ENCODE measurements around the gene SPEM1. TPM values are rescaled to one million over a fixed set of nuclear protein-coding genes. Genes with fewer than 3 reads are reported as not detected.

SPEM1 gene
- total and polyA plus RNA-seq, 2 of the 13 experiments (the other 11 are each of a cell fraction or from before 2014, with no cell fraction given), result not detected

- TF ChIP-seq ZHX2 (IDR thresholded peaks at IDR 0.05; ENCODE audit: low read depth) (no peak), ZHX2 (CRISPR knock-in tag; IDR thresholded peaks at IDR 0.05; ENCODE audit: borderline replicate concordance) (no peak), ZNF609 (CRISPR knock-in tag; IDR thresholded peaks at IDR 0.05; ENCODE audit: borderline replicate concordance) (no peak), NFATC3 (CRISPR knock-in tag; IDR thresholded peaks at IDR 0.05) (no peak), CBX5 (CRISPR knock-in tag; IDR thresholded peaks at IDR 0.05; ENCODE audit: borderline replicate concordance) (no peak), KLF11 (CRISPR knock-in tag; IDR thresholded peaks at IDR 0.05) (no peak), ZNF580 (CRISPR knock-in tag; IDR thresholded peaks at IDR 0.05; ENCODE audit: borderline replicate concordance, low read depth) (no peak), PCBP1 (IDR thresholded peaks at IDR 0.05; ENCODE audit: borderline replicate concordance, low read depth, low read length) (no peak), ZNF224 (CRISPR knock-in tag; IDR thresholded peaks at IDR 0.05) (no peak)
- TF ChIP-seq, protein P1, sequence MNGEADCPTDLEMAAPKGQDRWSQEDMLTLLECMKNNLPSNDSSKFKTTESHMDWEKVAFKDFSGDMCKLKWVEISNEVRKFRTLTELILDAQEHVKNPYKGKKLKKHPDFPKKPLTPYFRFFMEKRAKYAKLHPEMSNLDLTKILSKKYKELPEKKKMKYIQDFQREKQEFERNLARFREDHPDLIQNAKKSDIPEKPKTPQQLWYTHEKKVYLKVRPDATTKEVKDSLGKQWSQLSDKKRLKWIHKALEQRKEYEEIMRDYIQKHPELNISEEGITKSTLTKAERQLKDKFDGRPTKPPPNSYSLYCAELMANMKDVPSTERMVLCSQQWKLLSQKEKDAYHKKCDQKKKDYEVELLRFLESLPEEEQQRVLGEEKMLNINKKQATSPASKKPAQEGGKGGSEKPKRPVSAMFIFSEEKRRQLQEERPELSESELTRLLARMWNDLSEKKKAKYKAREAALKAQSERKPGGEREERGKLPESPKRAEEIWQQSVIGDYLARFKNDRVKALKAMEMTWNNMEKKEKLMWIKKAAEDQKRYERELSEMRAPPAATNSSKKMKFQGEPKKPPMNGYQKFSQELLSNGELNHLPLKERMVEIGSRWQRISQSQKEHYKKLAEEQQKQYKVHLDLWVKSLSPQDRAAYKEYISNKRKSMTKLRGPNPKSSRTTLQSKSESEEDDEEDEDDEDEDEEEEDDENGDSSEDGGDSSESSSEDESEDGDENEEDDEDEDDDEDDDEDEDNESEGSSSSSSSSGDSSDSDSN (CRISPR knock-in tag; IDR thresholded peaks at IDR 0.05), result peak; percentile 32; the same call in 1 of the 2 replicates
- TF ChIP-seq, protein P2, sequence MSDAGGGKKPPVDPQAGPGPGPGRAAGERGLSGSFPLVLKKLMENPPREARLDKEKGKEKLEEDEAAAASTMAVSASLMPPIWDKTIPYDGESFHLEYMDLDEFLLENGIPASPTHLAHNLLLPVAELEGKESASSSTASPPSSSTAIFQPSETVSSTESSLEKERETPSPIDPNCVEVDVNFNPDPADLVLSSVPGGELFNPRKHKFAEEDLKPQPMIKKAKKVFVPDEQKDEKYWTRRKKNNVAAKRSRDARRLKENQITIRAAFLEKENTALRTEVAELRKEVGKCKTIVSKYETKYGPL (CRISPR knock-in tag; IDR thresholded peaks at IDR 0.05), result no peak
Measured at GRCh38 chr17:7380855-7381683, 39.1 kb upstream of the SPEM1 start, which contains the start of gene TNK1 (continued).
